Activated CD8-positive, alpha-beta T cell treated with anti-CD3 and anti-CD28 coated beads for 36 hours (primary cell): ENCODE data around the gene ARHGAP32. TPM values are rescaled to one million over a fixed set of nuclear protein-coding genes. Genes with fewer than 3 reads are reported as not detected.

Experiments
- ATAC-seq: fragments of 200-7000 bp; cut with Tn5 transposase; one replicate; pipeline ENCODE4 v1.10.0; 2021; ENCODE audit warnings: mild to moderate bottlenecking, moderate library complexity
- CTCF ChIA-PET: fragments of 350-600 bp; sonication (Branson Sonifier 250); formaldehyde crosslinking; loops from one replicate; lab custom pipeline; 2021; ENCODE audit warnings: antibody characterized with exemption; lab: Charles Lee
- POLR2A ChIA-PET: fragments of 350-600 bp; sonication (Branson Sonifier 250); formaldehyde crosslinking; loops from one replicate; lab custom pipeline; 2021; ENCODE audit warnings: antibody characterized with exemption; lab: Charles Lee
- DNase-seq: peaks from one replicate; pipeline ENCODE4 v3.0.0-alpha.2; 2020
- H3K27ac Mint-ChIP-seq: one replicate; pipeline ENCODE4 v1.8.0; 2021; ENCODE audit warnings: mild to moderate bottlenecking, mixed read lengths
- H3K27me3 Mint-ChIP-seq: one replicate; pipeline ENCODE4 v1.8.0; 2021; ENCODE audit warnings: mixed read lengths
- H3K36me3 Mint-ChIP-seq: one replicate; pipeline ENCODE4 v1.8.0; 2021; ENCODE audit warnings: low read depth, mixed read lengths
- H3K4me1 Mint-ChIP-seq: one replicate; pipeline ENCODE4 v1.8.0; 2021; ENCODE audit warnings: low read depth, mixed read lengths
- H3K4me3 Mint-ChIP-seq: one replicate; pipeline ENCODE4 v1.8.0; 2021; ENCODE audit warnings: mild to moderate bottlenecking, moderate library complexity, mixed read lengths
- H3K9me3 Mint-ChIP-seq: one replicate; pipeline ENCODE4 v1.8.0; 2021; ENCODE audit warnings: mixed read lengths
- intact Hi-C: fragments of 100-400 bp; cut with micrococcal nuclease; formaldehyde crosslinking; loops from one replicate; pipeline ENCODE4 v1.10.0; 2022
- total RNA-seq, 2 experiments: library from RNA; stranded (reverse); gene quantifications; one replicate each; pipeline ENCODE4 v1.2.3, GENCODE V29; 2021
- TF ChIP-seq, protein P1 (sequence below): fragments of 200-600 bp; IDR thresholded peaks from one replicate; pipeline ENCODE4 v1.8.0; 2022; ENCODE audit warnings: antibody characterized with exemption, mild to moderate bottlenecking

ARHGAP32 gene
- total RNA-seq, 2 experiments from 2014 or later, result 6.6 to 6.7 TPM

GRCh38 chr11:129089279-129089678 lies 102.8 kb downstream of the ARHGAP32 start:
- ChIA-PET POLR2A (no interaction called here), CTCF (no interaction called here)
- ATAC-seq, result no peak
- H3K4me1 Mint-ChIP-seq, result no peaks in the 10 kb centered on the region
- TF ChIP-seq, protein P1, sequence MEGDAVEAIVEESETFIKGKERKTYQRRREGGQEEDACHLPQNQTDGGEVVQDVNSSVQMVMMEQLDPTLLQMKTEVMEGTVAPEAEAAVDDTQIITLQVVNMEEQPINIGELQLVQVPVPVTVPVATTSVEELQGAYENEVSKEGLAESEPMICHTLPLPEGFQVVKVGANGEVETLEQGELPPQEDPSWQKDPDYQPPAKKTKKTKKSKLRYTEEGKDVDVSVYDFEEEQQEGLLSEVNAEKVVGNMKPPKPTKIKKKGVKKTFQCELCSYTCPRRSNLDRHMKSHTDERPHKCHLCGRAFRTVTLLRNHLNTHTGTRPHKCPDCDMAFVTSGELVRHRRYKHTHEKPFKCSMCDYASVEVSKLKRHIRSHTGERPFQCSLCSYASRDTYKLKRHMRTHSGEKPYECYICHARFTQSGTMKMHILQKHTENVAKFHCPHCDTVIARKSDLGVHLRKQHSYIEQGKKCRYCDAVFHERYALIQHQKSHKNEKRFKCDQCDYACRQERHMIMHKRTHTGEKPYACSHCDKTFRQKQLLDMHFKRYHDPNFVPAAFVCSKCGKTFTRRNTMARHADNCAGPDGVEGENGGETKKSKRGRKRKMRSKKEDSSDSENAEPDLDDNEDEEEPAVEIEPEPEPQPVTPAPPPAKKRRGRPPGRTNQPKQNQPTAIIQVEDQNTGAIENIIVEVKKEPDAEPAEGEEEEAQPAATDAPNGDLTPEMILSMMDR, result no peak
- peaks cover 7% of the 10 kb centered on the region for H3K9me3 Mint-ChIP-seq
- no peak overlapping the region for H3K27ac Mint-ChIP-seq
- intact Hi-C loops, result no loop called here
- no peaks in the 10 kb centered on the region for H3K27me3 Mint-ChIP-seq
- DNase-seq, result no peak
- no peak overlapping the region for H3K4me3 Mint-ChIP-seq
- H3K36me3 Mint-ChIP-seq, result peaks cover 11% of the 10 kb centered on the region

DNA sequence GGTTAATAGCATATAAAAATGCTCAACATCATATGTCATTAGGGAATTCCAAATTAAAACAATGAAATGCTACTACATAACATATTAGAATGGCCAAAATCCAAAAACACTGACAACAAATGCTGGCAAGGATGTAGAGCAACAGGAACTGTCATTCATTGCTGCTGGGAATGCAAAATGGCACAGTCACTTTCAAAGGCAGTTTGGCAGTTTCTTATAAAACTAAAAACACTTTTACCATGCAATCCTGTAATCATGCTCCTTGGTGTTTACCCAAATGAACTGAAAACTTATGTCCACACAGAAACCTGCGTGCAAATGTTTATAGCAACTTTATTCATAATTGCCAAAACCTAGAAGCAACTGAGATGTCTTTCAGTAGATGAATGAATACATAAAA lies 105.1 kb downstream of the ARHGAP32 start:
- H3K4me1 Mint-ChIP-seq, result no peaks in the 10 kb centered on the region
- H3K9me3 Mint-ChIP-seq, result peaks cover 26% of the 10 kb centered on the region
- ATAC-seq (no peak), DNase-seq (no peak)
- ChIA-PET CTCF (no interaction called here), POLR2A (no interaction called here)
- TF ChIP-seq, protein P1, result no peak
- peaks cover 16% of the 10 kb centered on the region for H3K36me3 Mint-ChIP-seq
- H3K27ac Mint-ChIP-seq, result no peak overlapping the region
- H3K27me3 Mint-ChIP-seq, result no peaks in the 10 kb centered on the region
- intact Hi-C loops, result no loop called here
- no peak overlapping the region for H3K4me3 Mint-ChIP-seq

GRCh38 chr11:129077191-129077590 lies 114.9 kb downstream of the ARHGAP32 start:
- TF ChIP-seq, protein P1, result no peak
- H3K9me3 Mint-ChIP-seq, result peaks cover 14% of the 10 kb centered on the region
- no peak overlapping the region for H3K27ac Mint-ChIP-seq
- ATAC-seq (no peak), DNase-seq (no peak)
- ChIA-PET POLR2A (no interaction called here), CTCF (no interaction called here)
- intact Hi-C loops, result no loop called here
- no peaks in the 10 kb centered on the region for H3K27me3 Mint-ChIP-seq
- no peaks in the 10 kb centered on the region for H3K4me1 Mint-ChIP-seq
- peaks cover 2% of the 10 kb centered on the region for H3K36me3 Mint-ChIP-seq
- no peak overlapping the region for H3K4me3 Mint-ChIP-seq

DNA sequence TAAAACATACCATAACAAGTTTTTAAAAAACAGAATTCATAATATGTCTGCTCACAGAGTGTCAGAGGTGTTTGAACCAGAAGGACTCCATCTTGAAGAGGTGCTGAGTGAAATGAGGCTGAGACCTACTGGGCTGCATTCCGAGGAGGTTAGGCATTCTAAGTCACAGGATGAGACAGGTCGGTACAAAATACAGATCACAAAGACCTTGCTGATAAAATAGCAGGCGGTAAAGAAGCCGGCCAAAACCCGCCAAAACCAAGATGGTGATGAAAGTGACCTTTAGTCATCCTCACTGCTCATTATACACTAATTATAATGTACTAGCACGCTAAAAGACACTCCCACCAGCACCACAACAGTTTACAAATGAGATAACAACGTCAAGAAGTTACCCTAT lies 116.4 kb downstream of the ARHGAP32 start:
- intact Hi-C loops, result no loop called here
- ChIA-PET CTCF (no interaction called here), POLR2A (no interaction called here)
- TF ChIP-seq, protein P1, result no peak
- Mint-ChIP-seq H3K27ac (no peak overlapping the region), H3K27me3 (no peaks in the 10 kb centered on the region), H3K4me3 (no peak overlapping the region), H3K36me3 (peaks cover 2% of the 10 kb centered on the region), H3K4me1 (no peaks in the 10 kb centered on the region), H3K9me3 (peaks cover 9% of the 10 kb centered on the region)
- no peak for DNase-seq
- no peak for ATAC-seq

DNA sequence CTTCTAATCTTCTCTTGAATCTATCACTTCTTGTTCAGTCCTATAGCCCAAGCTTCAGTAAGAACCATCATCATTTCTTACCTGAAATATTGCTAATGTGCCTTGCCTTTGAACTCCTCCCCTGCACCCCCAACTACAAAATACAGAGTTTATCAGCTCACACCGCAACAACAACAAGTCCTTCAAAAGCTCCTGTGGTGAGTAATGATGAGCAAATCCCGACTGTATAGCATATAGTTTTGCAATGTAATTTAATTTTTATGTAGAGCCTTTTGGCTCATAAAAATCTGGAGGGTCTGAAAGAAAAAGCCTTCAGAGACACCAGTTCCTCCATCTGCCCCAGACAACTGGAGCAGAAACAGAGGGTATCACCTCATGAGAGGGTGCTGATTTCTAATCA lies 124.7 kb downstream of the ARHGAP32 start:
- CTCF ChIA-PET, result interaction anchor here (0.6 kb wide), 1 partner anchor 173 kb away, joined by 4 read pairs; no protein-coding TSS in a partner anchor
- intact Hi-C loops, result no loop called here
- no peak for DNase-seq
- no peaks in the 10 kb centered on the region for H3K36me3 Mint-ChIP-seq
- ATAC-seq, result no peak
- POLR2A ChIA-PET, result no interaction called here
- no peaks in the 10 kb centered on the region for H3K4me1 Mint-ChIP-seq
- H3K4me3 Mint-ChIP-seq, result no peak overlapping the region
- no peaks in the 10 kb centered on the region for H3K27me3 Mint-ChIP-seq
- TF ChIP-seq, protein P1, result no peak
- no peak overlapping the region for H3K27ac Mint-ChIP-seq
- no peaks in the 10 kb centered on the region for H3K9me3 Mint-ChIP-seq
